NT2/D1 (cell line): ENCODE measurements around the gene CDC14A.

Experiments
- SUZ12 ChIP-seq: IDR thresholded peaks from 2 replicates; pipeline ENCODE4 v1.6.1; 2011; ENCODE audit not compliant: insufficient read length, insufficient read depth; ENCODE audit errors: extremely low read depth
- YY1 ChIP-seq: IDR thresholded peaks from 2 replicates; pipeline ENCODE4 v1.6.1; 2011; ENCODE audit not compliant: insufficient read length, insufficient read depth
- ZNF274 ChIP-seq: IDR thresholded peaks from 2 replicates; pipeline ENCODE4 v1.6.1; 2011; ENCODE audit warnings: mild to moderate bottlenecking, low read depth, low read length

DNA sequence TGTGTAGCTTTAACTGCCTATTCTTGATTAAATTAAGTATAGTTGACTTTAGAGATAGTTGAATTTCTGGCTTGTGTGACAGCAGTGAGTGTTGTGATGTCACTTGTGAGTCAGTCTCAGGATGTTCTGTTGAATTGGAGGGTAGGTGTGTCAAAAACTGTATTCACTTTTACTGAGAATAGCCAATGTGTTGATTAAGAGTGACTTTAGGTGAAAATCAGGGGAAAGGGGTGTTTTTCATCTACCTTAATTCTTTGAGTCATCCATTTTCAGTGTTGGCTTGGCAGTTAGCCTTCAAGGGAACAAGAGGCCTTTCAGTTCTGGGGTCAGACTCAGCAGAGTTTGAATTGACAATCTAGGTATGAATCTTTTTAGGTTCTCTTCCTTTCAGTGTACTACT lies 75.9 kb downstream of the CDC14A start:
- TF ChIP-seq ZNF274 (no peak), YY1 (no peak), SUZ12 (no peak)
